Measurements from ENCODE around the gene WDR3. TPM values are rescaled to one million over a fixed set of nuclear protein-coding genes. Genes with fewer than 3 reads are reported as not detected.

Gene WDR3
- total RNA-seq, 1 experiment from 2014 or later, result 61.4 TPM

- Mint-ChIP-seq H3K27me3 (ENCODE audit: low read depth) (no peaks in the 10 kb centered on the region), H3K4me1 (peaks cover 31 to 34% of the 10 kb centered on the region in 2 experiments), H3K9me3 (no peaks in the 10 kb centered on the region), H3K36me3 (ENCODE audit: insufficient read depth in 1 of 3, low read depth in 3 of 3) (peaks cover 4 to 17% (median 8%) of the 10 kb centered on the region in 3 experiments; a peak in 5 of 7 replicates), H3K27ac (peak overlapping the region in 1 of 3 experiments; percentile 24; a peak in 2 of 7 replicates), H3K4me3 (peak overlapping the region; percentile 96)
- Histone ChIP-seq H2BK12ac (ENCODE audit: insufficient read length, low read depth, low read length) (no peak overlapping the region), H3K23me2 (ENCODE audit: insufficient read length, low read depth, low read length, poor library complexity, severe bottlenecking) (peaks cover 12% of the 10 kb centered on the region), H3K27ac (ENCODE audit: insufficient read length, low read depth, low read length) (no peak overlapping the region), H3K79me2 (ENCODE audit: insufficient read depth, low read length) (peaks cover 29% of the 10 kb centered on the region; the same call in 1 of the 2 replicates), H3T11ph (ENCODE audit: low read length) (no peak overlapping the region), H4K5ac (ENCODE audit: insufficient read length, low read depth, low read length) (no peak overlapping the region), H3K23ac (ENCODE audit: insufficient read length, low read depth, low read length) (no peak overlapping the region), H3K9me3 (ENCODE audit: control insufficient read depth, low read depth, low read length) (no peaks in the 10 kb centered on the region), H3K4me1 (ENCODE audit: insufficient read depth, low read length) (no peaks in the 10 kb centered on the region; the same call in 1 of the 2 replicates), H3K18ac (ENCODE audit: insufficient read length, low read depth, low read length) (no peak overlapping the region), H2BK20ac (ENCODE audit: low read depth, low read length, poor library complexity, severe bottlenecking) (no peak overlapping the region), H2BK15ac (ENCODE audit: low read depth, low read length) (no peak overlapping the region), H4K8ac (replicated peaks; ENCODE audit: insufficient read length, low read depth, low read length) (no peak overlapping the region), H3K27me3 (ENCODE audit: insufficient read depth, low read length) (peaks cover 1% of the 10 kb centered on the region; the same call in 1 of the 2 replicates), H3K4me2 (ENCODE audit: insufficient read depth, insufficient read length, low read length) (peak overlapping the region; percentile 95), H3K79me1 (ENCODE audit: insufficient read depth, low read depth, low read length, poor library complexity, severe bottlenecking) (no peaks in the 10 kb centered on the region), H4K91ac (ENCODE audit: insufficient read length, low read depth, low read length) (no peak overlapping the region), H3K4ac (ENCODE audit: low read depth, low read length) (no peak overlapping the region), H2AK5ac (ENCODE audit: insufficient read length, low read length) (no peak overlapping the region), H2BK5ac (ENCODE audit: insufficient read length, low read length) (no peak overlapping the region), H3K56ac (ENCODE audit: insufficient read length, low read depth, low read length) (no peak overlapping the region), H4K20me1 (ENCODE audit: control insufficient read depth, insufficient read depth, insufficient read length) (peaks cover 2% of the 10 kb centered on the region), H2BK120ac (ENCODE audit: low read depth, low read length, poor library complexity, severe bottlenecking) (no peak overlapping the region), H2AFZ (ENCODE audit: low read length) (no peak overlapping the region), H3K9ac (ENCODE audit: extremely low read depth, insufficient read length, low read length) (peak overlapping the region; percentile 77), H3K14ac (ENCODE audit: insufficient read depth, low read length) (no peak overlapping the region)
- no peak for TF ChIP-seq CTCF (conservative IDR thresholded peaks at IDR 0.05)
- DNase-seq, result no peak
- WGBS (ENCODE audit: extremely low coverage, insufficient read length, low lambda C conversion rate), result no CpG with 5 or more reads among the region's 6 CpGs
Measured at GRCh38 chr1:117930484-117930883, 945 bp downstream of the WDR3 start.
